AG04449 (cell line): ENCODE data around the gene MBNL2.

Experiments
- CTCF ChIA-PET: fragments of 350-600 bp; formaldehyde crosslinking; extraction: SDS; loops from one replicate; lab custom pipeline; 2021; ENCODE audit warnings: antibody characterized with exemption; lab: Yijun Ruan, JAX
- POLR2A ChIA-PET: fragments of 400-600, 350-600 bp; formaldehyde crosslinking; extraction: SDS; loops from one replicate; lab custom pipeline; 2020; ENCODE audit warnings: antibody characterized with exemption, inconsistent platforms; lab: Yijun Ruan, JAX
- DNase-seq: peaks from one replicate; pipeline ENCODE4 v3.0.0-alpha.2; 2010; ENCODE audit warnings: low read depth, low spot score
- H3K4me3 ChIP-seq: 2 replicates; pipeline ENCODE4 v1.5.1; 2011; ENCODE audit warnings: low read depth, mild to moderate bottlenecking, control low read depth, low read length
- CTCF ChIP-seq: IDR thresholded peaks from one replicate; pipeline ENCODE4 v1.5.1; 2011; ENCODE audit warnings: mild to moderate bottlenecking, moderate library complexity, low read length, control low read depth, inconsistent platforms; ENCODE audit not compliant: insufficient read depth; ENCODE audit errors: missing control alignments

MBNL2 gene

GRCh38 chr13:97278435-97279411 is 56.6 kb downstream of the MBNL2 start:
- no peak overlapping the region for H3K4me3 ChIP-seq
- CTCF ChIA-PET: interaction anchor here (1.3 kb wide), 1 partner anchor 21 kb away, joined by 4 read pairs; no protein-coding TSS in a partner anchor
- TF ChIP-seq CTCF: no peak
- POLR2A ChIA-PET: no interaction called here
- no peak for DNase-seq

GRCh38 chr13:97279913-97280312 is 57.8 kb downstream of the MBNL2 start:
- TF ChIP-seq CTCF: no peak
- ChIA-PET CTCF (no interaction called here), POLR2A (no interaction called here)

GRCh38 chr13:97280478-97280877 is 58.3 kb downstream of the MBNL2 start:
- no peak overlapping the region for H3K4me3 ChIP-seq
- ChIA-PET POLR2A (no interaction called here), CTCF (no interaction called here)
- TF ChIP-seq CTCF: no peak
- DNase-seq: no peak

More at GRCh38 chr13:97279913-97280312, 57.8 kb downstream of the MBNL2 start:
- H3K4me3 ChIP-seq: no peak overlapping the region
- DNase-seq: no peak

- POLR2A ChIA-PET: no interaction called here
- no peak for DNase-seq
- no peak overlapping the region for H3K4me3 ChIP-seq
- no peak for TF ChIP-seq CTCF
- CTCF ChIA-PET: no interaction called here
Measured at GRCh38 chr13:97281028-97281427, 58.9 kb downstream of the MBNL2 start.

- DNase-seq: no peak
- POLR2A ChIA-PET: no interaction called here
Measured at GRCh38 chr13:97282705-97283104, 60.6 kb downstream of the MBNL2 start.

More at GRCh38 chr13:97282705-97283104, 60.6 kb downstream of the MBNL2 start:
- TF ChIP-seq CTCF: no peak
- CTCF ChIA-PET: interaction anchor here (1.9 kb wide), 1 partner anchor 10 kb away, joined by 4 read pairs; no protein-coding TSS in a partner anchor
- no peak overlapping the region for H3K4me3 ChIP-seq
